ENCODE results near the gene ASTL. TPM values are rescaled to one million over a fixed set of nuclear protein-coding genes. Genes with fewer than 3 reads are reported as not detected.

Gene ASTL
- total RNA-seq, 4 donors from 2014 or later: not detected

DNA sequence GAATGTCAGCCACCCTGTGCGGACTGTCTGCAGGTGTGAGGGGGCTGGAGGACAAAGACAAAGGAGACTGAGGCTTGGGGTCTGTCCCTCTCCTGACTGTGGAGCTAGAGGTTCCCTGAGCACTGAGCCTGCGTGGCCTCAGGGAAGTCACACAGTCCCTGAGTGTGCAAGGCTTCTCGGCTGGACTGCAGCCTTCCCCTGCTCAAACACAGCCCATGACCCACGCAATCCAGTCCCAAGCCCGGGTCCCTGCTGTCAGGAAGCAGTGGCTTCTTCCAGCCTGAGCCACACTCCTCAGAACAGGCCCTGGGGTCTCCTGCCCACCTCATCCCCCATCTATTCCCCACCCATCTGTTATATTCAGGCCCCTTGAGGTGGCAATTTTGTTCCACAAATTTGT lies 2.7 kb downstream of the ASTL start:
- no peaks in the 10 kb centered on the region for H3K27me3 ChIP-seq
- no peak overlapping the region for H3K27ac ChIP-seq
- intact Hi-C loops (cut with DNase I; ENCODE audit: low total_unique reads): loop anchor here (10.0 kb wide), 1 partner anchor 369 kb away; the partner anchor contains the start of gene NEURL3
- in situ Hi-C loops (cut with MboI; ENCODE audit: low sequenced_read_pairs in 4 of 4): loop anchor here in 2 of 4 donors (25.0 kb wide), 2 partner anchors 127 to 377 kb away; partner anchors contain the start of genes CIAO1 (in 1 of the 2), NEURL3 (in 1 of the 2) and TMEM127 (in 1 of the 2)
- no peaks in the 10 kb centered on the region for H3K4me1 ChIP-seq
- H3K9me3 ChIP-seq: no peaks in the 10 kb centered on the region
- no peaks in the 10 kb centered on the region for H3K36me3 ChIP-seq
- DNase-seq: no peak
- H3K4me3 ChIP-seq: no peak overlapping the region
- ATAC-seq: no peak
- no peak for TF ChIP-seq POLR2A (IDR thresholded peaks at IDR 0.05)
- TF ChIP-seq, protein P1, sequence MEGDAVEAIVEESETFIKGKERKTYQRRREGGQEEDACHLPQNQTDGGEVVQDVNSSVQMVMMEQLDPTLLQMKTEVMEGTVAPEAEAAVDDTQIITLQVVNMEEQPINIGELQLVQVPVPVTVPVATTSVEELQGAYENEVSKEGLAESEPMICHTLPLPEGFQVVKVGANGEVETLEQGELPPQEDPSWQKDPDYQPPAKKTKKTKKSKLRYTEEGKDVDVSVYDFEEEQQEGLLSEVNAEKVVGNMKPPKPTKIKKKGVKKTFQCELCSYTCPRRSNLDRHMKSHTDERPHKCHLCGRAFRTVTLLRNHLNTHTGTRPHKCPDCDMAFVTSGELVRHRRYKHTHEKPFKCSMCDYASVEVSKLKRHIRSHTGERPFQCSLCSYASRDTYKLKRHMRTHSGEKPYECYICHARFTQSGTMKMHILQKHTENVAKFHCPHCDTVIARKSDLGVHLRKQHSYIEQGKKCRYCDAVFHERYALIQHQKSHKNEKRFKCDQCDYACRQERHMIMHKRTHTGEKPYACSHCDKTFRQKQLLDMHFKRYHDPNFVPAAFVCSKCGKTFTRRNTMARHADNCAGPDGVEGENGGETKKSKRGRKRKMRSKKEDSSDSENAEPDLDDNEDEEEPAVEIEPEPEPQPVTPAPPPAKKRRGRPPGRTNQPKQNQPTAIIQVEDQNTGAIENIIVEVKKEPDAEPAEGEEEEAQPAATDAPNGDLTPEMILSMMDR (IDR thresholded peaks at IDR 0.05 in 4 of 5, conservative IDR thresholded peaks at IDR 0.05 in 1 of 5): no peak

DNA sequence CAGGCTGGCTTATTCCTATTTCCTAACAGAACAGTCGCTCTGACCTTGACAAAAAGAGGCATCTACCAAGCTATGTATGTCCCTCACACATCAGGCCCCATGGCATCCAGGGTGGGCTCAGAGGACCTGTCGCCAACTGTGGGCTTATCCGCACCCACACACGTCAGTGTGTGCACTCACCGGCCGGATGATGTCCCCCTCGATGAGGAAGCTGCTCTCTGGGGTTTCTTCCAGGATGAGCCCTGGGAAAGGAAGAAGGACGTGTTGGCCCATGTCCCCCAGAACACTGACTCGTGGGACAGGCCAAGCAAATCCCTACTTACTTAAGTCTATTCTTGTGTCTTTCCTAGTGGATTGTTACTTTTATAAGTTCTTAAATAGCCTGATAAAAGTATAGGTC lies 3.1 kb downstream of the ASTL start:
- no peak overlapping the region for H3K27ac ChIP-seq
- intact Hi-C loops (cut with DNase I; ENCODE audit: low total_unique reads) (loop anchor here (10.0 kb wide), 1 partner anchor 370 kb away; the partner anchor contains the start of gene NEURL3), in situ Hi-C loops (cut with MboI; ENCODE audit: low sequenced_read_pairs in 4 of 4) (loop anchor here in 2 of 4 donors (25.0 kb wide), 2 partner anchors 127 to 377 kb away; partner anchors contain the start of genes CIAO1 (in 1 of the 2), NEURL3 (in 1 of the 2) and TMEM127 (in 1 of the 2))
- H3K9me3 ChIP-seq: no peaks in the 10 kb centered on the region
- ATAC-seq (no peak), DNase-seq (no peak)
- no peak overlapping the region for H3K4me3 ChIP-seq
- no peak for TF ChIP-seq POLR2A (IDR thresholded peaks at IDR 0.05)
- TF ChIP-seq, protein P1 (IDR thresholded peaks at IDR 0.05 in 4 of 5, conservative IDR thresholded peaks at IDR 0.05 in 1 of 5): no peak
- H3K36me3 ChIP-seq: no peaks in the 10 kb centered on the region
- H3K27me3 ChIP-seq: no peaks in the 10 kb centered on the region
- H3K4me1 ChIP-seq: no peaks in the 10 kb centered on the region

- intact Hi-C loops (cut with DNase I; ENCODE audit: low total_unique reads) (loop anchor here (10.0 kb wide), 1 partner anchor 370 kb away; the partner anchor contains the start of gene NEURL3), in situ Hi-C loops (cut with MboI; ENCODE audit: low sequenced_read_pairs in 4 of 4) (loop anchor here in 2 of 4 donors (25.0 kb wide), 2 partner anchors 128 to 378 kb away; partner anchors contain the start of genes CIAO1 (in 1 of the 2), NEURL3 (in 1 of the 2) and TMEM127 (in 1 of the 2))
- no peaks in the 10 kb centered on the region for H3K9me3 ChIP-seq
- H3K4me3 ChIP-seq: no peak overlapping the region
- H3K36me3 ChIP-seq: no peaks in the 10 kb centered on the region
- DNase-seq: no peak
- no peak overlapping the region for H3K27ac ChIP-seq
- ATAC-seq: no peak
- no peaks in the 10 kb centered on the region for H3K27me3 ChIP-seq
- TF ChIP-seq, protein P1 (IDR thresholded peaks at IDR 0.05 in 4 of 5, conservative IDR thresholded peaks at IDR 0.05 in 1 of 5): no peak
- no peak for TF ChIP-seq POLR2A (IDR thresholded peaks at IDR 0.05)
- H3K4me1 ChIP-seq: no peaks in the 10 kb centered on the region
These were observed 3.9 kb downstream of the ASTL start for GRCh38 chr2:96134421-96134820.

- no peak overlapping the region for H3K4me3 ChIP-seq
- intact Hi-C loops (cut with DNase I; ENCODE audit: low total_unique reads): loop anchor here (10.0 kb wide), 1 partner anchor 373 kb away; the partner anchor contains the start of gene NEURL3
- no peaks in the 10 kb centered on the region for H3K9me3 ChIP-seq
- H3K4me1 ChIP-seq: no peaks in the 10 kb centered on the region
- in situ Hi-C loops (cut with MboI; ENCODE audit: low sequenced_read_pairs in 4 of 4): loop anchor here in 2 of 4 donors (25.0 kb wide), 2 partner anchors 130 to 380 kb away; partner anchors contain the start of genes CIAO1 (in 1 of the 2), NEURL3 (in 1 of the 2) and TMEM127 (in 1 of the 2)
- ATAC-seq: no peak
- no peak for DNase-seq
- no peak overlapping the region for H3K27ac ChIP-seq
- TF ChIP-seq, protein P1 (IDR thresholded peaks at IDR 0.05 in 4 of 5, conservative IDR thresholded peaks at IDR 0.05 in 1 of 5): no peak
- no peak for TF ChIP-seq POLR2A (IDR thresholded peaks at IDR 0.05)
- no peaks in the 10 kb centered on the region for H3K36me3 ChIP-seq
- H3K27me3 ChIP-seq: no peaks in the 10 kb centered on the region
These were observed 6.2 kb downstream of the ASTL start for GRCh38 chr2:96131813-96132745.

Data from gastrocnemius medialis (tissue), 4 donors.